Nephron (organoid): Measurements from ENCODE around the gene SOX2.

Experiments
- H3K27ac Mint-ChIP-seq, 3 experiments: 2 replicates each; pipeline ENCODE4 v1.8.0; 2020; ENCODE audit warnings: mixed read lengths in 3 of 3, mild to moderate bottlenecking in 2 of 3, moderate library complexity in 1 of 3
- H3K27me3 Mint-ChIP-seq: 2 replicates; pipeline ENCODE4 v1.8.0; 2021; ENCODE audit warnings: low read depth, mild to moderate bottlenecking, moderate library complexity, mixed read lengths
- H3K36me3 Mint-ChIP-seq: 2 replicates; pipeline ENCODE4 v1.8.0; 2020; ENCODE audit warnings: low read depth, mixed read lengths
- H3K4me1 Mint-ChIP-seq: 2 replicates; pipeline ENCODE4 v1.8.0; 2020; ENCODE audit warnings: mixed read lengths
- H3K4me3 Mint-ChIP-seq, 3 experiments: 2 replicates each; pipeline ENCODE4 v1.8.0; 2020; ENCODE audit warnings: mild to moderate bottlenecking in 3 of 3, mixed read lengths in 3 of 3, moderate library complexity in 2 of 3
- H3K9me3 Mint-ChIP-seq: 2 replicates; pipeline ENCODE4 v1.8.0; 2020; ENCODE audit warnings: mixed read lengths
- CTCF ChIP-seq, 3 experiments: fragments of 200-600 bp; sonication (generic); IDR thresholded peaks; one replicate each; pipeline ENCODE4 v1.5.0; 2021; ENCODE audit warnings: antibody characterized with exemption in 3 of 3; ENCODE audit not compliant: unreplicated experiment in 3 of 3

SOX2 gene

GRCh38 chr3:181724192-181724965, 12.7 kb downstream of the SOX2 start:
- H3K36me3 Mint-ChIP-seq, result no peaks in the 10 kb centered on the region
- TF ChIP-seq CTCF (IDR thresholded peaks at IDR 0.05; ENCODE audit: unreplicated experiment in 3 of 3), result no peak
- H3K4me3 Mint-ChIP-seq, result peak overlapping the region in 2 of 3 experiments; percentile 21 to 38
- peaks cover 8% of the 10 kb centered on the region for H3K9me3 Mint-ChIP-seq
- no peak overlapping the region for H3K27ac Mint-ChIP-seq
- H3K27me3 Mint-ChIP-seq, result peaks cover 100% of the 10 kb centered on the region
- peaks cover 21% of the 10 kb centered on the region for H3K4me1 Mint-ChIP-seq

GRCh38 chr3:181725131-181725731, 13.5 kb downstream of the SOX2 start:
- Mint-ChIP-seq H3K27ac (no peak overlapping the region), H3K36me3 (no peaks in the 10 kb centered on the region), H3K4me3 (peak overlapping the region; percentile 18 to 46 (median 45)), H3K27me3 (peaks cover 100% of the 10 kb centered on the region), H3K4me1 (peaks cover 21% of the 10 kb centered on the region), H3K9me3 (peaks cover 8% of the 10 kb centered on the region)
- TF ChIP-seq CTCF (IDR thresholded peaks at IDR 0.05; ENCODE audit: unreplicated experiment in 3 of 3), result no peak

GRCh38 chr3:181725830-181726229, 14.1 kb downstream of the SOX2 start:
- peaks cover 8% of the 10 kb centered on the region for H3K9me3 Mint-ChIP-seq
- H3K36me3 Mint-ChIP-seq, result no peaks in the 10 kb centered on the region
- peaks cover 100% of the 10 kb centered on the region for H3K27me3 Mint-ChIP-seq
- TF ChIP-seq CTCF (IDR thresholded peaks at IDR 0.05; ENCODE audit: unreplicated experiment in 3 of 3), result no peak
- H3K4me3 Mint-ChIP-seq, result peak overlapping the region in 1 of 3 experiments; percentile 78
- no peak overlapping the region for H3K27ac Mint-ChIP-seq
- peaks cover 21% of the 10 kb centered on the region for H3K4me1 Mint-ChIP-seq

GRCh38 chr3:181726351-181727330, 14.9 kb downstream of the SOX2 start:
- TF ChIP-seq CTCF (IDR thresholded peaks at IDR 0.05; ENCODE audit: unreplicated experiment in 3 of 3), result peak; percentile 15 to 32 (median 17)
- peaks cover 100% of the 10 kb centered on the region for H3K27me3 Mint-ChIP-seq
- peak overlapping the region; percentile 78 to 83 (median 80) for H3K4me3 Mint-ChIP-seq
- H3K36me3 Mint-ChIP-seq, result no peaks in the 10 kb centered on the region
- H3K4me1 Mint-ChIP-seq, result peaks cover 21% of the 10 kb centered on the region
- H3K9me3 Mint-ChIP-seq, result peaks cover 8% of the 10 kb centered on the region
- no peak overlapping the region for H3K27ac Mint-ChIP-seq

GRCh38 chr3:181727341-181728032, 15.8 kb downstream of the SOX2 start:
- peaks cover 21% of the 10 kb centered on the region for H3K4me1 Mint-ChIP-seq
- peak overlapping the region; percentile 78 to 83 (median 80) for H3K4me3 Mint-ChIP-seq

More at GRCh38 chr3:181727341-181728032, 15.8 kb downstream of the SOX2 start:
- Mint-ChIP-seq H3K27me3 (peaks cover 99% of the 10 kb centered on the region), H3K27ac (peak overlapping the region in 1 of 3 experiments; percentile 20), H3K36me3 (no peaks in the 10 kb centered on the region), H3K9me3 (peaks cover 8% of the 10 kb centered on the region)
- TF ChIP-seq CTCF (IDR thresholded peaks at IDR 0.05; ENCODE audit: unreplicated experiment in 3 of 3), result no peak
